ENCODE measurements around the gene GRB14.

- no peak for TF ChIP-seq CTCF (IDR thresholded peaks at IDR 0.05)
- no peak for TF ChIP-seq POLR2A (IDR thresholded peaks at IDR 0.05)
Observed at GRCh38 chr2:164496421-164496820, 124.9 kb downstream of the GRB14 start.

Measured in uterus (tissue), 2 donors.